DND-41 (cell line): ENCODE measurements around the gene SPDYE2B.
"Not testable (repeated sequence)": the region's sequence is repeated elsewhere in the genome, so short reads cannot be mapped to it uniquely, and the experiment has no call there.

Experiments
- ATAC-seq: fragments of 200-7000 bp; cut with Tn5 transposase; 3 replicates; pipeline ENCODE4 v1.9.1; 2021; ENCODE audit warnings: low read depth; ENCODE audit not compliant: insufficient read depth
- DNase-seq: peaks from one replicate; pipeline ENCODE4 v3.0.0-alpha.2; 2020
- H2AFZ ChIP-seq: 2 replicates; pipeline ENCODE4 v1.6.0; 2012; ENCODE audit warnings: low read depth, low read length
- H3K27ac ChIP-seq: 2 replicates; pipeline ENCODE4 v1.5.1; 2012; ENCODE audit warnings: low read length, inconsistent platforms
- H3K27me3 ChIP-seq: fragments of 200-600 bp; sonication (generic); 2 replicates; pipeline ENCODE4 v1.6.0; 2012; ENCODE audit warnings: low read length, mild to moderate bottlenecking, inconsistent platforms; ENCODE audit not compliant: insufficient read depth, poor library complexity
- H3K36me3 ChIP-seq: 2 replicates; pipeline ENCODE4 v1.5.1; 2012; ENCODE audit warnings: low read length, inconsistent platforms; ENCODE audit not compliant: insufficient read depth
- H3K4me1 ChIP-seq: 2 replicates; pipeline ENCODE4 v1.5.1; 2012; ENCODE audit warnings: mild to moderate bottlenecking, low read length; ENCODE audit not compliant: insufficient read depth
- H3K4me2 ChIP-seq: 2 replicates; pipeline ENCODE4 v1.6.0; 2012; ENCODE audit warnings: mild to moderate bottlenecking, moderate library complexity, low read length, inconsistent platforms; ENCODE audit not compliant: insufficient read depth
- H3K4me3 ChIP-seq, 2 experiments: fragments of 200-600 bp in 1 of 2; shearing (Covaris generic) in 1 of 2; 2 replicates each; pipeline ENCODE4 v1.5.1; 2012 to 2016; ENCODE audit warnings: inconsistent platforms in 2 of 2, low read length in 2 of 2, mild to moderate bottlenecking in 2 of 2, low read depth in 1 of 2, moderate library complexity in 1 of 2
- H3K79me2 ChIP-seq: 2 replicates; pipeline ENCODE4 v1.6.0; 2012; ENCODE audit warnings: low read length, inconsistent platforms; ENCODE audit not compliant: insufficient read depth
- H3K9ac ChIP-seq: 2 replicates; pipeline ENCODE4 v1.6.0; 2012; ENCODE audit warnings: low read depth, mild to moderate bottlenecking, inconsistent platforms, low read length, moderate library complexity
- H3K9me3 ChIP-seq: 2 replicates; pipeline ENCODE4 v1.5.1; 2012; ENCODE audit warnings: low read length, moderate library complexity, mild to moderate bottlenecking, inconsistent platforms; ENCODE audit not compliant: insufficient read depth, severe bottlenecking
- H4K20me1 ChIP-seq: 2 replicates; pipeline ENCODE4 v1.6.0; 2012; ENCODE audit warnings: low read length; ENCODE audit not compliant: insufficient read depth

The SPDYE2B gene, protein sequence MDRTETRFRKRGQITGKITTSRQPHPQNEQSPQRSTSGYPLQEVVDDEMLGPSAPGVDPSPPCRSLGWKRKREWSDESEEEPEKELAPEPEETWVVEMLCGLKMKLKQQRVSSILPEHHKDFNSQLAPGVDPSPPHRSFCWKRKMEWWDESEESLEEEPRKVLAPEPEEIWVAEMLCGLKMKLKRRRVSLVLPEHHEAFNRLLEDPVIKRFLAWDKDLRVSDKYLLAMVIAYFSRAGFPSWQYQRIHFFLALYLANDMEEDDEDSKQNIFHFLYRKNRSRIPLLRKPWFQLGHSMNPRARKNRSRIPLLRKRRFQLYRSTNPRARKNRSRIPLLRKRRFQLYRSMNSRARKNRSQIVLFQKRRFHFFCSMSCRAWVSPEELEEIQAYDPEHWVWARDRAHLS

GRCh38 chr7:102649924-102650323, at the start of gene SPDYE2B:
Gene SPDYE2B (plus strand): TSS chr7:102650319. CDS start chr7:102652349, 2,030 bp downstream.
- H3K9ac ChIP-seq, H2AFZ ChIP-seq, H3K27me3 ChIP-seq, H3K4me3 ChIP-seq, H3K36me3 ChIP-seq, DNase-seq, H3K79me2 ChIP-seq, H3K4me2 ChIP-seq, H3K9me3 ChIP-seq, H3K27ac ChIP-seq, H4K20me1 ChIP-seq, H3K4me1 ChIP-seq: not testable (repeated sequence)
- 0 out of 3 replicates have a peak, but pooled peaks have one; percentile 5 for ATAC-seq

- ATAC-seq, H3K36me3 ChIP-seq, H3K79me2 ChIP-seq, H3K27me3 ChIP-seq, H3K4me1 ChIP-seq, H3K4me3 ChIP-seq, H2AFZ ChIP-seq, H3K27ac ChIP-seq, DNase-seq, H3K9ac ChIP-seq, H4K20me1 ChIP-seq, H3K9me3 ChIP-seq, H3K4me2 ChIP-seq: not testable (repeated sequence)
Observed at GRCh38 chr7:102602317-102602716, 47.8 kb upstream of the SPDYE2B start.

DNA sequence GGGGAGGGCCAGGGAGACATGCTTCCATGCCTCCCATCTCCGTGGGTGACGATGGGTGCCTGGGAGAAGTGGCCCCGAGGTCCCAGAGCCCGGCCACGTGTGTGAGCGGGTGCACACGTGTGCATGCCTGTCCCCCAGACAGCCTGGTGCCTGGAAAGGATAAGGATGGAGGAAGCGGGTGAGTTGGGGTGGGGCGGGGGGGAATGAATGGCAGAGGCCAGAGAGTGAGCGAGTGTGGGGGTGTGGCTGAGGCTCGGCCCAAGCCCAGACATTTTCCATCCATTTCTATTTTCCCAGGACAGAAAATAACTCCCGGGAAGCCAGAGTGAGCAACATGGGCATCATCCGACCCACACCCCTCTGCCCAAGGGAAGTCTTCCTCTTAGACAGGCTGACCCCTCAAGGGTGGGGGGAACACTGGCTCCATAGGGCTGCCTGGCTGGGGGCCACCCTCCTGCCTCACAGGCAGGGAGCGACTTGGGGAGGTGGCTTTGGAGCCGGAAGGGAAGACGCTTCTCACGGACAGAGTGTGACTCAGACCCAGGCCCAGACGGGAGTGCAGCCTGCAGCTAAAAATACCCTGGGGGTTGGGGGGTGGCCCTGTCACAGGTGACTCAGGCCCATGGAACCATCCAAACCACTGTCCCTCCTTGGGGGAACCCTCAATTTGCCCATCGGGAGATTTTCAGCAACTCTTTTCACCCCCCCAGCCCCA, 45.5 kb upstream of the SPDYE2B start:
- not testable (repeated sequence) for H3K27ac ChIP-seq
- 0 out of 3 replicates have a peak, but pooled peaks have one; percentile 27 for ATAC-seq

DNA sequence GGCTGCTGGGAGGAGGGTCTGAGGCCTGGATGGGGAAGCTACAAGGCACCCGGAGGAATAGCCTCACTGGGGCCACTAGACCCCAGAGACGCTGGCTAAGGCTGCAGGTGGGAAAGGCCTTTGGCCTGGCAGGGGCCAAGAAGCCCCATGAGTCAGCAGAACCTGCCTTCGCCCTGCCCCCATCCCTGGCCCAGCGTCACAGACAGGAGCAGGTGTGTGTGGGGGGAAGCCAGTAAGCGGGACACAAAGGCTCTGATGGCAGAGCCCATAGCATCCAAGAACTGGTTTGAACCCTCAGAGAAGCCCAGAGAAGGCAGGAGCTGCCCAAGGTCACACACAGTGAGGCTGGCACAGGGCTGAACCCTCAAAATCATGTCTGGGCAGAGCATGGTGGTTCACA, 43.3 kb upstream of the SPDYE2B start:
- not testable (repeated sequence) for H3K79me2 ChIP-seq, H3K27me3 ChIP-seq, H3K4me2 ChIP-seq, DNase-seq, H3K4me3 ChIP-seq, H3K36me3 ChIP-seq, ATAC-seq, H3K27ac ChIP-seq, H3K9ac ChIP-seq, H3K9me3 ChIP-seq, H3K4me1 ChIP-seq, H4K20me1 ChIP-seq, H2AFZ ChIP-seq

More for the DNA sequence above, 45.5 kb upstream of the SPDYE2B start:
- not testable (repeated sequence) for H4K20me1 ChIP-seq, H3K27me3 ChIP-seq, H3K4me1 ChIP-seq, H2AFZ ChIP-seq, H3K36me3 ChIP-seq, H3K9me3 ChIP-seq, H3K4me2 ChIP-seq, H3K4me3 ChIP-seq, H3K9ac ChIP-seq, DNase-seq, H3K79me2 ChIP-seq

DNA sequence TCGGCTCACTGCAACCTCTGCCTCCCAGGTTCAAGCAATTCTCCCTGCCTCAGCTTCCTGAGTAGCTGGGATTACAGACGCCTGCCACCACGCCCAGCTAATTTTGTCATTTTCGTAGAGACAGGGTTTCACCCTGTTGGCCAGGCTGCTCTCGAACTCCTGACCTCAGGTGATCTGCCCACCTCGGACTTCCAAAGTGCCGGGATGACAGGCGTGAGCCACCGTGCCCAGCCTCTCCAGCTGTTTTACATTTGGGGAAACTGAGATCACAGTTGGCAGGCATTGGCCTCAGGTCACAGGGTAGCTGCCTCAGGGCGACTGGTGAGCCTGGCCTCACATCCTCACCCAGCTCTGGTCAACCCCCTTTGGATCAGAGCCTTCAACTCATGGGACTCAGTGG, 40.4 kb upstream of the SPDYE2B start:
- H3K4me1 ChIP-seq, DNase-seq, H3K36me3 ChIP-seq, H3K27ac ChIP-seq, H2AFZ ChIP-seq, H3K4me3 ChIP-seq, H3K79me2 ChIP-seq, H3K27me3 ChIP-seq, H3K4me2 ChIP-seq, H3K9ac ChIP-seq, H3K9me3 ChIP-seq, H4K20me1 ChIP-seq, ATAC-seq: not testable (repeated sequence)

DNA sequence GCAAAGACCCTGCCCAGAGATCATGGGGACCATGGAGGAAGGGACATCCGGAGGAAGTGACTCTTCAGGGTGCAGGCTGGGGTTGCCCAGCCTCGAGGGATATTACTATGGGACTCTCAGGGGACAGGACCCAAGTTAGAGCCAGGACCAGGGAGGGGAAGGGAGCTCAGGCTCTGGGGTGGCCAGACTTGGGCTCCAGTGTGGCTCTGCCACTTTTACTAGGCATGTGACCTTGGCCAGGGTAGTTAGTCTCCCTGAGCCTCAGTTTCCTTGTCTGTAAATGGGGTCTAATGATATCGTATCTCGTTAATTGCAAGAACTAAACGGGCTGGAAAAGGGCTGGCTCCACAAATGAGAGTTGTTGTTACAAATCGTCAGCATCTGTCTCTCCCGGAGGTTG, 39.7 kb upstream of the SPDYE2B start:
- not testable (repeated sequence) for H4K20me1 ChIP-seq, DNase-seq, H3K9ac ChIP-seq, H3K79me2 ChIP-seq, ATAC-seq, H3K27ac ChIP-seq, H3K9me3 ChIP-seq, H3K27me3 ChIP-seq, H2AFZ ChIP-seq, H3K4me2 ChIP-seq, H3K36me3 ChIP-seq, H3K4me3 ChIP-seq, H3K4me1 ChIP-seq

- not testable (repeated sequence) for H3K27ac ChIP-seq, H3K79me2 ChIP-seq, H3K4me3 ChIP-seq, H3K9ac ChIP-seq, H3K4me2 ChIP-seq, H4K20me1 ChIP-seq, H3K9me3 ChIP-seq, DNase-seq, H3K4me1 ChIP-seq, H3K36me3 ChIP-seq, H3K27me3 ChIP-seq, H2AFZ ChIP-seq
- ATAC-seq, result peak; percentile 87
Observed at GRCh38 chr7:102611013-102611674, 39.0 kb upstream of the SPDYE2B start.
